ENCODE results near the gene PRDM15. TPM values are rescaled to one million over a fixed set of nuclear protein-coding genes. Genes with fewer than 3 reads are reported as not detected.

PRDM15 gene
- total and polyA plus RNA-seq, 7 experiments from 2014 or later: 1.3 to 20.1 (median 15.1) TPM

DNA sequence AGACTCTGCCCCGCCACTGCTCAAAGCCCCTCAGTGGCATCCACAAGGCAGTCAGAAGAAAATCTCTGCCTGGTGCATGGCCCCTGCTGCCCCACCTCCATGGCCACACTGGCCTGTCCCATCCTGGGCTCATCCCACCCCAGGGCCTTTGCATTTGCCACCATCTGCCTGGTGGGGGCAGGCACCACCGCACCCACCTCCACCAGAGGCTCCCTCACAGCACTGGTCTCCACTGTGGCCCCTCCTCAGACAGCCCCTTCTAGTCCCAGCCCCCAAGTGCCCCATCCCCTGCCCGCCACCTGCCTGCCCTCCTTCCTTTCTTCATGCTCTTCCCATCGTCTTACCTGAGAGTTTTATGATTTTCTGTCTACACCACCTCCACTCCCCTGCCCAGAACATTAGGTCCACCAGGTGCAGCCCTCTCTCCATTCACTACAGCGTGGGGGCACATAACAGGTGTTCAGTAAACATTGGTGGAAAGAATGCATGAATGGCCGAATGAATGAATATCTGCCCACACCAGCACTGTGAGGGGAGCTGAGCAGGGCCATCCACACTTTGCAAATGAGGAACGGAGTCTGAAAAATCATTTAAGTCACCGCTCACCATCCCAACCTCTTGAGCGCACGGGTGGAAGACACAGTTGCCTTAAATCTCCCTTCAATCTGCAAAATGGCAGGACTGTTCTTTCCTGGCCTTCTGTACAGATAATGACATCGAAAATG is 2.1 kb downstream of the PRDM15 start:
- intact Hi-C loops (cut with micrococcal nuclease): loop anchor here (5.0 to 10.0 kb wide), 3 partner anchors 110 to 512 kb away; partner anchors contain the start of genes MX2 (in 1 of the 2) and RIPK4 (in 1 of the 2)
- Mint-ChIP-seq H3K4me3 (peak overlapping the region in 9 of 10 donors; percentile 88 to 95 (median 93)), H3K27ac (peak overlapping the region in 5 of 9 donors; percentile 33 to 95 (median 92)), H3K27me3 (no peaks in the 10 kb centered on the region), H3K9me3 (no peaks in the 10 kb centered on the region), H3K4me1 (peaks cover 22 to 42% (median 34%) of the 10 kb centered on the region in 7 donors), H3K36me3 (peaks cover 0 to 11% (median 0%) of the 10 kb centered on the region in 5 donors)
- Histone ChIP-seq H3K27ac (ENCODE audit: low read depth, low read length) (no peak overlapping the region), H3K36me3 (ENCODE audit: control insufficient read depth in 2 of 3, insufficient read depth in 3 of 3, low read length in 3 of 3) (no peaks in the 10 kb centered on the region), H3K4me1 (ENCODE audit: control insufficient read depth in 2 of 2, insufficient read depth in 2 of 2, low read length in 2 of 2) (peaks cover 9 to 16% of the 10 kb centered on the region in 2 donors), H3K9me3 (ENCODE audit: control insufficient read depth in 2 of 3, low read length in 3 of 3) (no peaks in the 10 kb centered on the region), H3K27me3 (ENCODE audit: control insufficient read depth in 2 of 2, insufficient read depth in 2 of 2, low read length in 2 of 2) (no peaks in the 10 kb centered on the region), H3K4me3 (ENCODE audit: low read length) (peak overlapping the region; percentile 71)
- POLR2A ChIA-PET: interaction anchor here (0.6 to 1.9 kb wide), 5 partner anchors 10 to 991 kb away, joined by 3 to 12 read pairs (median 4); no protein-coding TSS in a partner anchor
- CTCF ChIA-PET: interaction anchor here (1.3 kb wide), 2 partner anchors 59 to 231 kb away, joined by 3 to 5 read pairs; no protein-coding TSS in a partner anchor
- DNase-seq: no peak
- no peak for ATAC-seq

GRCh38 chr21:41876396-41876795 is 2.7 kb downstream of the PRDM15 start:
- ATAC-seq (no peak), DNase-seq (no peak)
- ChIA-PET CTCF (no interaction called here), POLR2A (no interaction called here)
- Histone ChIP-seq H3K9me3 (ENCODE audit: control insufficient read depth in 2 of 3, low read length in 3 of 3) (no peaks in the 10 kb centered on the region), H3K4me3 (ENCODE audit: low read length) (no peak overlapping the region), H3K27ac (ENCODE audit: low read depth, low read length) (no peak overlapping the region), H3K36me3 (ENCODE audit: control insufficient read depth in 2 of 3, insufficient read depth in 3 of 3, low read length in 3 of 3) (no peaks in the 10 kb centered on the region), H3K4me1 (ENCODE audit: control insufficient read depth in 2 of 2, insufficient read depth in 2 of 2, low read length in 2 of 2) (peaks cover 9 to 16% of the 10 kb centered on the region in 2 donors), H3K27me3 (ENCODE audit: control insufficient read depth in 2 of 2, insufficient read depth in 2 of 2, low read length in 2 of 2) (no peaks in the 10 kb centered on the region)
- intact Hi-C loops (cut with micrococcal nuclease): loop anchor here (5.0 to 10.0 kb wide), 3 partner anchors 109 to 512 kb away; partner anchors contain the start of genes MX2 (in 1 of the 2) and RIPK4 (in 1 of the 2)
- Mint-ChIP-seq H3K27ac (peak overlapping the region in 1 of 9 donors; percentile 46), H3K9me3 (no peaks in the 10 kb centered on the region), H3K4me3 (peak overlapping the region in 3 of 10 donors; percentile 37 to 90 (median 90)), H3K4me1 (peaks cover 22 to 43% (median 34%) of the 10 kb centered on the region in 7 donors), H3K36me3 (peaks cover 0 to 12% (median 0%) of the 10 kb centered on the region in 5 donors), H3K27me3 (no peaks in the 10 kb centered on the region)

DNA sequence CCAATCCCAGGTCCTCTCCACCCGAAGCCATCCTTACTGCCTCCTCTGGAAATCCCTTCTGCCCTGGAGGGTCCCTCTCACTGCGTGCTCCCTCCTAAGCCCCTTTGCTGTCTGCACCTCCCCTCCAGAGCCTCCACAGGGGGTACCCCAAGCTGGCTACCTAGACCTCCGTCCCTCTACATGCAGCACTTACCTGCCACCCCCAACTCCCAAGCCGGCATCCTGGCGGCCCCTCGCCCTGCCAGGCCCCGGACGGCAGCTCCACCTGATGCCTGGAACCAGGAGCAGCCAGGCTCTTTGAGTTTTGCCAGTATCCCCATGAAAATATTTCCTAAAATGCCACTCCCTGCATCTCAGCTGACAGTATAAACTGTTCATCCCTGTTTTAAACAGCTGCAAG is 4.1 kb downstream of the PRDM15 start:
- no peak for ATAC-seq
- no peaks in the 10 kb centered on the region for H3K9me3 Mint-ChIP-seq
- H3K4me3 ChIP-seq (ENCODE audit: low read length): no peak overlapping the region
- ChIA-PET POLR2A (no interaction called here), CTCF (interaction anchor here (0.8 kb wide), 1 partner anchor 242 kb away, joined by 3 read pairs; no protein-coding TSS in a partner anchor)
- H3K9me3 ChIP-seq (ENCODE audit: control insufficient read depth in 2 of 3, low read length in 3 of 3): no peaks in the 10 kb centered on the region
- intact Hi-C loops (cut with micrococcal nuclease): loop anchor here (5.0 to 10.0 kb wide), 3 partner anchors 108 to 510 kb away; partner anchors contain the start of genes MX2 (in 1 of the 2) and RIPK4 (in 1 of the 2)
- no peak overlapping the region for H3K27ac ChIP-seq (ENCODE audit: low read depth, low read length)
- no peak overlapping the region for H3K4me3 Mint-ChIP-seq
- no peak overlapping the region for H3K27ac Mint-ChIP-seq
- H3K27me3 ChIP-seq (ENCODE audit: control insufficient read depth in 2 of 2, insufficient read depth in 2 of 2, low read length in 2 of 2): no peaks in the 10 kb centered on the region
- H3K4me1 Mint-ChIP-seq: peaks cover 18 to 43% (median 32%) of the 10 kb centered on the region in 7 donors
- H3K36me3 ChIP-seq (ENCODE audit: control insufficient read depth in 2 of 3, insufficient read depth in 3 of 3, low read length in 3 of 3): no peaks in the 10 kb centered on the region
- DNase-seq: no peak
- H3K4me1 ChIP-seq (ENCODE audit: control insufficient read depth in 2 of 2, insufficient read depth in 2 of 2, low read length in 2 of 2): peaks cover 9 to 16% of the 10 kb centered on the region in 2 donors
- H3K36me3 Mint-ChIP-seq: peaks cover 0 to 12% (median 0%) of the 10 kb centered on the region in 5 donors
- no peaks in the 10 kb centered on the region for H3K27me3 Mint-ChIP-seq

DNA sequence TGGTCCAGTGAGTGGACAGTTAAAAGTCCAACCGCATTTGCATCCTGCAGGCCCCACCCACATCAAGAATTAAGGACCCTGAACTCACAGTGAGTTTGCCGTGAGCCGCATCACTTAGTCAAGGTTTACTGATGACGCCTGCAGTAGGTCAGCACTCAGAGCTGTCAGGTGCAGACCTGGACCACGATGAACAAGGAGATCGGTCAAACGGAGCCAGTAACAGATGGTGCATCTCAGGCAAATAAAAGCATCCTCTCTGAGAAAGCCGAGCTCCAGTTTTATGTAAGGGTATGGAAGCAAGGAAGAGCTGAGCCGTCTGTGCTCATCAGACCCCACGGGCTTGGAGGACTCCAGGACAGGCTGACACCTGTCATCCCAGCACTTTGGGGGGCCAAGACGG is 4.5 kb downstream of the PRDM15 start:
- Mint-ChIP-seq H3K4me3 (no peak overlapping the region), H3K4me1 (peaks cover 13 to 40% (median 27%) of the 10 kb centered on the region in 7 donors), H3K27ac (no peak overlapping the region), H3K27me3 (no peaks in the 10 kb centered on the region), H3K36me3 (peaks cover 0 to 12% (median 0%) of the 10 kb centered on the region in 5 donors), H3K9me3 (no peaks in the 10 kb centered on the region)
- Histone ChIP-seq H3K27me3 (ENCODE audit: control insufficient read depth in 2 of 2, insufficient read depth in 2 of 2, low read length in 2 of 2) (no peaks in the 10 kb centered on the region), H3K9me3 (ENCODE audit: control insufficient read depth in 2 of 3, low read length in 3 of 3) (no peaks in the 10 kb centered on the region), H3K4me3 (ENCODE audit: low read length) (no peak overlapping the region), H3K36me3 (ENCODE audit: control insufficient read depth in 2 of 3, insufficient read depth in 3 of 3, low read length in 3 of 3) (no peaks in the 10 kb centered on the region), H3K27ac (ENCODE audit: low read depth, low read length) (no peak overlapping the region), H3K4me1 (ENCODE audit: control insufficient read depth in 2 of 2, insufficient read depth in 2 of 2, low read length in 2 of 2) (peaks cover 9 to 12% of the 10 kb centered on the region in 2 donors)
- intact Hi-C loops (cut with micrococcal nuclease): loop anchor here (5.0 to 10.0 kb wide), 3 partner anchors 107 to 510 kb away; partner anchors contain the start of genes MX2 (in 1 of the 2) and RIPK4 (in 1 of the 2)
- DNase-seq (no peak), ATAC-seq (no peak)
- ChIA-PET CTCF (no interaction called here), POLR2A (no interaction called here)

DNA sequence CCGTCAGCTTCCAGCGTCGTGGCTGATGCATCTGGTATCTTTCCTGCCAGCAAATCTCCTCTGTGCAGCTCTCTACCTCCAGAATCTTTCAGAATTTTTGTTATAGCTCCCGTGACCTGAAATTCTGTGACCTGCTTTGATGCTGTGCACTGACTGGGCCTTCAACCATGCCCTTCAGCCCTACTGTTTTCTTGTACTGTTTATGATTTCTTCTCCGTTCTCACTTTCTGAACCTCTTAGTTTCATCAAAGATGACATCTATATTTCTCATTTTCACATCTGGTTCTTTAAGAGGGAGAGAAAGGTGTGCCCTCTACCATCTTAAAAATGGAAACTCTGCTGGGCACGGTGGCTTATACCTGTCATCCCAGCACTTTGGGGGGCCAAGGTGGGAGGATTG is 5.7 kb downstream of the PRDM15 start:
- Mint-ChIP-seq H3K27ac (peak overlapping the region in 2 of 9 donors; percentile 23 to 30), H3K9me3 (no peaks in the 10 kb centered on the region), H3K4me3 (no peak overlapping the region), H3K4me1 (peaks cover 13 to 40% (median 27%) of the 10 kb centered on the region in 7 donors), H3K36me3 (peaks cover 0 to 12% (median 0%) of the 10 kb centered on the region in 5 donors), H3K27me3 (no peaks in the 10 kb centered on the region)
- H3K4me1 ChIP-seq (ENCODE audit: control insufficient read depth in 2 of 2, insufficient read depth in 2 of 2, low read length in 2 of 2): peaks cover 9 to 12% of the 10 kb centered on the region in 2 donors
- intact Hi-C loops (cut with micrococcal nuclease): loop anchor here in 1 of 2 donors (10.0 kb wide), 1 partner anchor 509 kb away; the partner anchor contains the start of gene MX2
- H3K27me3 ChIP-seq (ENCODE audit: control insufficient read depth in 2 of 2, insufficient read depth in 2 of 2, low read length in 2 of 2): no peaks in the 10 kb centered on the region
- H3K4me3 ChIP-seq (ENCODE audit: low read length): no peak overlapping the region
- ChIA-PET POLR2A (no interaction called here), CTCF (no interaction called here)
- no peaks in the 10 kb centered on the region for H3K9me3 ChIP-seq (ENCODE audit: control insufficient read depth in 2 of 3, low read length in 3 of 3)
- no peak for DNase-seq
- ATAC-seq: no peak
- H3K27ac ChIP-seq (ENCODE audit: low read depth, low read length): no peak overlapping the region
- H3K36me3 ChIP-seq (ENCODE audit: control insufficient read depth in 2 of 3, insufficient read depth in 3 of 3, low read length in 3 of 3): no peaks in the 10 kb centered on the region

- no peak for DNase-seq
- POLR2A ChIA-PET: no interaction called here
- Histone ChIP-seq H3K4me3 (ENCODE audit: low read length) (no peak overlapping the region), H3K4me1 (ENCODE audit: control insufficient read depth in 2 of 2, insufficient read depth in 2 of 2, low read length in 2 of 2) (peaks cover 7 to 9% of the 10 kb centered on the region in 2 donors), H3K36me3 (ENCODE audit: control insufficient read depth in 2 of 3, insufficient read depth in 3 of 3, low read length in 3 of 3) (no peaks in the 10 kb centered on the region), H3K9me3 (ENCODE audit: control insufficient read depth in 2 of 3, low read length in 3 of 3) (no peaks in the 10 kb centered on the region), H3K27ac (ENCODE audit: low read depth, low read length) (no peak overlapping the region), H3K27me3 (ENCODE audit: control insufficient read depth in 2 of 2, insufficient read depth in 2 of 2, low read length in 2 of 2) (no peaks in the 10 kb centered on the region)
- Mint-ChIP-seq H3K4me1 (peaks cover 10 to 37% (median 27%) of the 10 kb centered on the region in 7 donors), H3K9me3 (no peaks in the 10 kb centered on the region), H3K4me3 (no peak overlapping the region), H3K27ac (no peak overlapping the region), H3K27me3 (no peaks in the 10 kb centered on the region), H3K36me3 (peaks cover 0 to 12% (median 0%) of the 10 kb centered on the region in 5 donors)
- CTCF ChIA-PET: no interaction called here
- intact Hi-C loops (cut with micrococcal nuclease): loop anchor here in 1 of 2 donors (10.0 kb wide), 1 partner anchor 508 kb away; the partner anchor contains the start of gene MX2
- ATAC-seq: no peak
These were observed 6.1 kb downstream of the PRDM15 start for GRCh38 chr21:41873005-41873404.
